A549 (cell line): Measurements from ENCODE around the gene PRSS21. TPM values are rescaled to one million over a fixed set of nuclear protein-coding genes. Genes with fewer than 3 reads are reported as not detected.

Experiments used
- ATAC-seq, 2 experiments: fragments of 200-7000 bp in 1 of 2; fragments of >200 bp in 1 of 2; cut with Nextera tagmentation in 1 of 2; cut with Tn5 transposase in 1 of 2; 3 replicates each; pipeline versions ENCODE4 v1.8.0 to v1.9.1; 2018 to 2020; ENCODE audit warnings: mild to moderate bottlenecking in 1 of 2, moderate library complexity in 1 of 2
- CTCF ChIA-PET: fragments of 300-600 bp; sonication (Branson Sonifier 250); formaldehyde crosslinking; extraction: SDS; loops from one replicate; lab custom pipeline; 2021; ENCODE audit warnings: antibody characterized with exemption, inconsistent platforms; lab: Yijun Ruan, JAX
- POLR2A ChIA-PET: fragments of 350-600 bp; formaldehyde crosslinking; extraction: SDS; loops from one replicate; lab custom pipeline; 2021; ENCODE audit warnings: antibody characterized with exemption, inconsistent platforms; lab: Yijun Ruan, JAX
- DNase-seq, 2 experiments: peaks; one replicate each; pipeline versions ENCODE4 v3.0.0 to v3.0.0-alpha.2; 2011 to 2016; ENCODE audit warnings: low read depth in 1 of 2, low spot score in 1 of 2
- FAIRE-seq: peaks from 2 replicates; lab custom pipeline; 2011; peaks lifted over from hg19 to GRCh38; lab: Jason Lieb, UNC
- H3K27ac ChIP-seq, 2 experiments: fragments of >200 bp; sonication (Bioruptor Twin); formaldehyde crosslinking; 3 replicates each; pipeline ENCODE4 v1.5.1; 2016 to 2017
- H3K4me1 ChIP-seq: fragments of >200 bp; sonication (Bioruptor Twin); formaldehyde crosslinking; 3 replicates; pipeline ENCODE4 v1.6.1; 2016
- H3K4me2 ChIP-seq: fragments of >200 bp; sonication (Bioruptor Twin); formaldehyde crosslinking; 3 replicates; pipeline ENCODE4 v1.6.1; 2016
- H3K4me3 ChIP-seq: fragments of >200 bp; sonication (Bioruptor Twin); formaldehyde crosslinking; 3 replicates; pipeline ENCODE4 v1.5.1; 2016
- H3K9me3 ChIP-seq: fragments of >200 bp; sonication (Bioruptor Twin); formaldehyde crosslinking; 3 replicates; pipeline ENCODE4 v1.6.1; 2016
- BCL3 ChIP-seq: fragments of >200 bp; sonication (Bioruptor Twin); formaldehyde crosslinking; IDR thresholded peaks from 3 replicates; pipeline ENCODE4 v1.6.1; 2016
- CBX2 ChIP-seq: fragments of 200-600 bp; sonication (generic); IDR thresholded peaks from 2 replicates; pipeline ENCODE4 v1.6.1; 2016; ENCODE audit warnings: low read depth, mild to moderate bottlenecking, borderline replicate concordance
- CBX8 ChIP-seq: fragments of 200-600 bp; sonication (generic); IDR thresholded peaks from 2 replicates; pipeline ENCODE4 v1.6.1; 2016
- CEBPB ChIP-seq, 2 experiments: fragments of >200 bp in 1 of 2; sonication (Bioruptor Twin) in 1 of 2; formaldehyde crosslinking in 1 of 2; IDR thresholded peaks; 2 replicates each; pipeline ENCODE4 v1.6.1; 2012 to 2016
- CTCF ChIP-seq: fragments of >200 bp; sonication (Bioruptor Twin); formaldehyde crosslinking; IDR thresholded peaks from 3 replicates; pipeline ENCODE4 v1.5.1; 2016
- E2F6 ChIP-seq: IDR thresholded peaks from 2 replicates; pipeline ENCODE4 v1.6.1; 2012; ENCODE audit warnings: low read depth, borderline replicate concordance
- EP300 ChIP-seq, 2 experiments: fragments of >200 bp; sonication (Bioruptor Twin); formaldehyde crosslinking; IDR thresholded peaks; 2 replicates in 1 of 2; 3 replicates in 1 of 2; pipeline ENCODE4 v1.6.1; 2016 to 2017
- ESRRA ChIP-seq: fragments of 150-350 bp; IDR thresholded peaks from 2 replicates; pipeline ENCODE4 v1.6.1; 2014; ENCODE audit warnings: mild to moderate bottlenecking, low read length, borderline replicate concordance
- FOSL2 ChIP-seq, 2 experiments: fragments of 450-650 bp in 1 of 2; fragments of >200 bp in 1 of 2; sonication (Bioruptor Twin) in 1 of 2; formaldehyde crosslinking; IDR thresholded peaks; 2 replicates each; pipeline versions ENCODE4 v1.5.0 to v1.6.1; 2016 to 2020; ENCODE audit warnings: mild to moderate bottlenecking in 1 of 2, moderate library complexity in 1 of 2
- FOXS1 ChIP-seq: fragments of 250-450 bp; sonication (Bioruptor Pico); IDR thresholded peaks from 2 replicates; pipeline ENCODE4 v1.5.0; 2020; ENCODE audit warnings: mild to moderate bottlenecking, moderate library complexity
- HDAC2 ChIP-seq: fragments of 200-600 bp; sonication (generic); IDR thresholded peaks from 2 replicates; pipeline ENCODE4 v1.6.1; 2016
- HES2 ChIP-seq: fragments of >200 bp; sonication (Bioruptor Twin); formaldehyde crosslinking; IDR thresholded peaks from 2 replicates; pipeline ENCODE4 v1.6.1; 2016
- HOXB5 ChIP-seq: fragments of 250-450 bp; sonication (Bioruptor Pico); IDR thresholded peaks from 2 replicates; pipeline ENCODE4 v1.5.0; 2020; ENCODE audit warnings: mild to moderate bottlenecking, moderate library complexity
- JUN ChIP-seq, 2 experiments: fragments of >200 bp; sonication (Bioruptor Twin); formaldehyde crosslinking; IDR thresholded peaks; 2 replicates in 1 of 2; 3 replicates in 1 of 2; pipeline ENCODE4 v1.6.1; 2016 to 2017
- JUNB ChIP-seq: fragments of >200 bp; sonication (Bioruptor Twin); formaldehyde crosslinking; IDR thresholded peaks from 2 replicates; pipeline ENCODE4 v1.6.1; 2016
- MAX ChIP-seq: IDR thresholded peaks from 2 replicates; pipeline ENCODE4 v1.6.1; 2012
- MYC ChIP-seq: IDR thresholded peaks from 2 replicates; pipeline ENCODE4 v1.6.1; 2012; ENCODE audit warnings: mild to moderate bottlenecking, inconsistent platforms, low read length, improper control_type of control experiment, borderline replicate concordance
- PHF8 ChIP-seq: fragments of 200-600 bp; sonication (generic); IDR thresholded peaks from 2 replicates; pipeline ENCODE4 v1.6.1; 2016; ENCODE audit warnings: low read depth, mild to moderate bottlenecking, antibody characterized with exemption, moderate library complexity, borderline replicate concordance
- RAD21 ChIP-seq, 2 experiments: fragments of >200 bp in 1 of 2; sonication (Bioruptor Twin) in 1 of 2; formaldehyde crosslinking in 1 of 2; IDR thresholded peaks in 1 of 2; conservative IDR thresholded peaks in 1 of 2; 2 replicates in 1 of 2; 3 replicates in 1 of 2; pipeline ENCODE4 v1.6.1; 2012 to 2018; ENCODE audit warnings: inconsistent platforms in 1 of 2
- RARB ChIP-seq: fragments of 250-450 bp; sonication (Bioruptor Pico); IDR thresholded peaks from 2 replicates; pipeline ENCODE4 v1.8.0; 2021; ENCODE audit warnings: mild to moderate bottlenecking, moderate library complexity
- REST ChIP-seq: fragments of 200-600 bp; sonication (generic); IDR thresholded peaks from 2 replicates; pipeline ENCODE4 v1.6.1; 2016; ENCODE audit warnings: antibody characterized with exemption, mild to moderate bottlenecking, moderate library complexity
- SMC3 ChIP-seq: fragments of >200 bp; sonication (Bioruptor Twin); formaldehyde crosslinking; IDR thresholded peaks from 3 replicates; pipeline ENCODE4 v1.6.1; 2018; ENCODE audit warnings: inconsistent platforms
- SREBF2 ChIP-seq: fragments of 450-650 bp; IDR thresholded peaks from 2 replicates; pipeline ENCODE4 v1.6.1; 2014; ENCODE audit warnings: mild to moderate bottlenecking, moderate library complexity
- TP53 ChIP-seq: fragments of 250-450 bp; sonication (Bioruptor Pico); IDR thresholded peaks from 2 replicates; pipeline ENCODE4 v1.5.0; 2021; ENCODE audit warnings: mild to moderate bottlenecking, moderate library complexity
- USF2 ChIP-seq: fragments of 450-650 bp; IDR thresholded peaks from 2 replicates; pipeline ENCODE4 v1.6.1; 2014; ENCODE audit warnings: antibody characterized with exemption
- ZFP36 ChIP-seq: fragments of 450-650 bp; IDR thresholded peaks from 2 replicates; pipeline ENCODE4 v1.6.1; 2014; ENCODE audit warnings: borderline replicate concordance; ENCODE audit not compliant: partially characterized antibody
- WGBS: methylation state at CpG from one replicate; pipeline ENCODE4 v1.1.6; 2017; ENCODE audit errors: missing lambda C conversion rate; 5-methylcytosine and 5-hydroxymethylcytosine counted together
- polyA plus RNA-seq, 4 experiments: library from polyadenylated mRNA; depleted of rRNA in 3 of 4; stranded (reverse); fragments of >200 nt; fragmentation: RNase III in 1 of 4; extraction: RNeasy Plus Mini Kit Qiagen cat#74134 plus additional on column Dnase treatment in 1 of 4; gene quantifications; 2 replicates in 3 of 4; 3 replicates in 1 of 4; pipeline ENCODE4 v1.2.3, GENCODE V29; 2011 to 2017

The PRSS21 gene
- polyA plus RNA-seq, 2 of the 4 experiments (the other 2 are of a cell fraction) = 0.12 to 0.23 TPM

GRCh38 chr16:2834968-2835367 lies 17.9 kb downstream of the PRSS21 start:
- FAIRE-seq (no peak), DNase-seq (no peak)
- no peaks in the 10 kb centered on the region for H3K9me3 ChIP-seq
- peaks cover 45% of the 10 kb centered on the region for H3K4me1 ChIP-seq
- TF ChIP-seq CBX8 (no peak), FOXS1 (CRISPR knock-in tag) (no peak), BCL3 (no peak), CBX2 (no peak)
- TF ChIP-seq, all 56 proteins: peak for 0
- H3K4me2 ChIP-seq = peak overlapping the region; percentile 60
- WGBS = 90% methylated on average over 2 of the region's 3 CpGs
- peak overlapping the region; percentile 79 to 90 for H3K27ac ChIP-seq
- ChIA-PET POLR2A (no interaction called here), CTCF (no interaction called here)
- H3K4me3 ChIP-seq = no peak overlapping the region
- no peak for ATAC-seq

GRCh38 chr16:2835638-2836493 lies 18.8 kb downstream of the PRSS21 start:
- Histone ChIP-seq H3K4me3 (no peak overlapping the region), H3K4me2 (peak overlapping the region; percentile 60), H3K9me3 (no peaks in the 10 kb centered on the region), H3K27ac (peak overlapping the region; percentile 79 to 90), H3K4me1 (peaks cover 41% of the 10 kb centered on the region)
- FAIRE-seq (peak; percentile 99), DNase-seq (peak; percentile 90 to 93), ATAC-seq (peak; percentile 74 to 82)
- ChIA-PET CTCF (interaction anchor here (1.0 to 1.6 kb wide), 2 partner anchors 32 to 83 kb away, joined by 3 to 10 read pairs; no protein-coding TSS in a partner anchor), POLR2A (interaction anchor here (0.8 kb wide), 1 partner anchor 32 kb away, joined by 4 read pairs; no protein-coding TSS in a partner anchor)
- 20% methylated on average over 20 of the region's 22 CpGs for WGBS
- TF ChIP-seq ZFP36 (no peak), CTCF (no peak), HDAC2 (no peak), SREBF2 (no peak), ESRRA (no peak), SMC3 (0 out of 3 replicates have a peak, but pooled peaks have one; percentile 11), FOSL2 (IDR thresholded peaks at IDR 0.05) (peak; percentile 71), FOSL2 (CRISPR knock-in tag; IDR thresholded peaks at IDR 0.05) (peak; percentile 93), RARB (CRISPR knock-in tag) (0 out of 2 replicates have a peak, but pooled peaks have one; percentile 53), HES2 (no peak), TP53 (CRISPR knock-in tag) (no peak), USF2 (peak; percentile 12; the same call in 1 of the 2 replicates), REST (no peak), MYC (peak; percentile 46; the same call in 1 of the 2 replicates), HOXB5 (CRISPR knock-in tag) (0 out of 2 replicates have a peak, but pooled peaks have one; percentile 17), MAX (peak; percentile 86), EP300 (IDR thresholded peaks at IDR 0.05) (peak; percentile 76 to 85; a peak in 3 of 5 replicates), JUN (IDR thresholded peaks at IDR 0.05) (peak; percentile 74 to 83; a peak in 4 of 5 replicates), CEBPB (IDR thresholded peaks at IDR 0.05) (peak; percentile 24 to 52; a peak in 1 of 4 replicates), JUNB (peak; percentile 89), RAD21 (conservative IDR thresholded peaks at IDR 0.05 in 1 of 2, IDR thresholded peaks at IDR 0.05 in 1 of 2) (no peak), PHF8 (no peak), E2F6 (0 out of 2 replicates have a peak, but pooled peaks have one; percentile 55)
